HG02981 (cell line): ENCODE data around the gene ZFX.

Experiments used
- ATAC-seq: cut with Tn5 transposase; IDR thresholded peaks from one replicate; pipeline ENCODE4 v1.9.1; 2021; ENCODE audit warnings: mild to moderate bottlenecking, moderate library complexity; ENCODE audit not compliant: unreplicated experiment

ZFX gene

GRCh38 chrX:24200133-24200532 lies 50.6 kb downstream of the ZFX start:
- ATAC-seq: no peak

GRCh38 chrX:24201216-24201615 lies 51.7 kb downstream of the ZFX start:
- no peak for ATAC-seq

- ATAC-seq: no peak
These were observed 53.0 kb downstream of the ZFX start for GRCh38 chrX:24202465-24203031.

GRCh38 chrX:24203072-24203808 lies 53.7 kb downstream of the ZFX start:
- ATAC-seq: no peak

GRCh38 chrX:24204331-24204730 lies 54.8 kb downstream of the ZFX start:
- ATAC-seq: no peak

GRCh38 chrX:24204958-24205357 lies 55.4 kb downstream of the ZFX start:
- ATAC-seq: no peak

- no peak for ATAC-seq
These were observed 58.3 kb downstream of the ZFX start for GRCh38 chrX:24207826-24208225.

GRCh38 chrX:24208496-24209240 lies 59.1 kb downstream of the ZFX start:
- no peak for ATAC-seq

- ATAC-seq: no peak
These were observed 60.7 kb downstream of the ZFX start for GRCh38 chrX:24210190-24210589.

GRCh38 chrX:24214568-24214967 lies 65.0 kb downstream of the ZFX start:
- no peak for ATAC-seq

- no peak for ATAC-seq
These were observed 65.7 kb downstream of the ZFX start for GRCh38 chrX:24215272-24215671.

GRCh38 chrX:24216037-24216436 lies 66.5 kb downstream of the ZFX start:
- no peak for ATAC-seq

GRCh38 chrX:24216827-24217226 lies 67.3 kb downstream of the ZFX start:
- ATAC-seq: no peak

GRCh38 chrX:24219320-24219719 lies 69.8 kb downstream of the ZFX start:
- no peak for ATAC-seq

- ATAC-seq: no peak
These were observed 72.3 kb downstream of the ZFX start for GRCh38 chrX:24221872-24222271.

- ATAC-seq: no peak
These were observed 75.7 kb downstream of the ZFX start for GRCh38 chrX:24225265-24225664.

GRCh38 chrX:24226176-24226575 lies 76.6 kb downstream of the ZFX start:
- ATAC-seq: no peak

- no peak for ATAC-seq
These were observed 79.1 kb downstream of the ZFX start for GRCh38 chrX:24228596-24228995.

GRCh38 chrX:24229400-24229879 lies 79.9 kb downstream of the ZFX start:
- no peak for ATAC-seq

GRCh38 chrX:24229976-24230375 lies 80.4 kb downstream of the ZFX start:
- ATAC-seq: no peak

- no peak for ATAC-seq
These were observed 81.6 kb downstream of the ZFX start for GRCh38 chrX:24231131-24231540.

- no peak for ATAC-seq
These were observed 82.2 kb downstream of the ZFX start for GRCh38 chrX:24231641-24232179.
